A549 (cell line): Measurements from ENCODE around the gene RELN. TPM values are rescaled to one million over a fixed set of nuclear protein-coding genes. Genes with fewer than 3 reads are reported as not detected.

Experiments
- ATAC-seq, 2 experiments: fragments of 200-7000 bp in 1 of 2; fragments of >200 bp in 1 of 2; cut with Nextera tagmentation in 1 of 2; cut with Tn5 transposase in 1 of 2; 3 replicates each; pipeline versions ENCODE4 v1.8.0 to v1.9.1; 2018 to 2020; ENCODE audit warnings: mild to moderate bottlenecking in 1 of 2, moderate library complexity in 1 of 2
- CTCF ChIA-PET: fragments of 300-600 bp; sonication (Branson Sonifier 250); formaldehyde crosslinking; extraction: SDS; loops from one replicate; lab custom pipeline; 2021; ENCODE audit warnings: antibody characterized with exemption, inconsistent platforms; lab: Yijun Ruan, JAX
- POLR2A ChIA-PET: fragments of 350-600 bp; formaldehyde crosslinking; extraction: SDS; loops from one replicate; lab custom pipeline; 2021; ENCODE audit warnings: antibody characterized with exemption, inconsistent platforms; lab: Yijun Ruan, JAX
- DNase-seq, 2 experiments: peaks; one replicate each; pipeline versions ENCODE4 v3.0.0 to v3.0.0-alpha.2; 2011 to 2016; ENCODE audit warnings: low read depth in 1 of 2, low spot score in 1 of 2
- FAIRE-seq: peaks from 2 replicates; lab custom pipeline; 2011; peaks lifted over from hg19 to GRCh38; lab: Jason Lieb, UNC
- H3K27ac ChIP-seq, 2 experiments: fragments of >200 bp; sonication (Bioruptor Twin); formaldehyde crosslinking; 3 replicates each; pipeline ENCODE4 v1.5.1; 2016 to 2017
- H3K4me1 ChIP-seq: fragments of >200 bp; sonication (Bioruptor Twin); formaldehyde crosslinking; 3 replicates; pipeline ENCODE4 v1.6.1; 2016
- H3K4me2 ChIP-seq: fragments of >200 bp; sonication (Bioruptor Twin); formaldehyde crosslinking; 3 replicates; pipeline ENCODE4 v1.6.1; 2016
- H3K4me3 ChIP-seq: fragments of >200 bp; sonication (Bioruptor Twin); formaldehyde crosslinking; 3 replicates; pipeline ENCODE4 v1.5.1; 2016
- H3K9me3 ChIP-seq: fragments of >200 bp; sonication (Bioruptor Twin); formaldehyde crosslinking; 3 replicates; pipeline ENCODE4 v1.6.1; 2016
- BHLHE40 ChIP-seq: IDR thresholded peaks from 2 replicates; pipeline ENCODE4 v1.6.1; 2012; ENCODE audit warnings: low read depth, low read length, inconsistent platforms
- CBX2 ChIP-seq: fragments of 200-600 bp; sonication (generic); IDR thresholded peaks from 2 replicates; pipeline ENCODE4 v1.6.1; 2016; ENCODE audit warnings: low read depth, mild to moderate bottlenecking, borderline replicate concordance
- CEBPB ChIP-seq, 2 experiments: fragments of >200 bp in 1 of 2; sonication (Bioruptor Twin) in 1 of 2; formaldehyde crosslinking in 1 of 2; IDR thresholded peaks; 2 replicates each; pipeline ENCODE4 v1.6.1; 2012 to 2016
- CHD4 ChIP-seq: fragments of 200-600 bp; sonication (generic); IDR thresholded peaks from 2 replicates; pipeline ENCODE4 v1.6.1; 2016; ENCODE audit warnings: antibody characterized with exemption, mild to moderate bottlenecking, borderline replicate concordance
- EHF ChIP-seq: fragments of 250-450 bp; sonication (Bioruptor Pico); IDR thresholded peaks from 2 replicates; pipeline ENCODE4 v1.5.0; 2020; ENCODE audit warnings: mild to moderate bottlenecking
- FOSL2 ChIP-seq, 2 experiments: fragments of 450-650 bp in 1 of 2; fragments of >200 bp in 1 of 2; sonication (Bioruptor Twin) in 1 of 2; formaldehyde crosslinking; IDR thresholded peaks; 2 replicates each; pipeline versions ENCODE4 v1.5.0 to v1.6.1; 2016 to 2020; ENCODE audit warnings: mild to moderate bottlenecking in 1 of 2, moderate library complexity in 1 of 2
- FOXS1 ChIP-seq: fragments of 250-450 bp; sonication (Bioruptor Pico); IDR thresholded peaks from 2 replicates; pipeline ENCODE4 v1.5.0; 2020; ENCODE audit warnings: mild to moderate bottlenecking, moderate library complexity
- HOXB13 ChIP-seq: fragments of 250-450 bp; sonication (Bioruptor Pico); IDR thresholded peaks from 2 replicates; pipeline ENCODE4 v1.5.0; 2020; ENCODE audit warnings: low read depth, mild to moderate bottlenecking, moderate library complexity
- JUN ChIP-seq, 2 experiments: fragments of >200 bp; sonication (Bioruptor Twin); formaldehyde crosslinking; IDR thresholded peaks; 2 replicates in 1 of 2; 3 replicates in 1 of 2; pipeline ENCODE4 v1.6.1; 2016 to 2017
- JUNB ChIP-seq: fragments of >200 bp; sonication (Bioruptor Twin); formaldehyde crosslinking; IDR thresholded peaks from 2 replicates; pipeline ENCODE4 v1.6.1; 2016
- KDM1A ChIP-seq: fragments of 200-600 bp; sonication (generic); IDR thresholded peaks from 2 replicates; pipeline ENCODE4 v1.6.1; 2016; ENCODE audit warnings: low read depth, mild to moderate bottlenecking
- MAFK ChIP-seq: fragments of 450-650 bp; IDR thresholded peaks from 2 replicates; pipeline ENCODE4 v1.6.1; 2014; ENCODE audit not compliant: partially characterized antibody
- MAZ ChIP-seq: fragments of 150-350 bp; IDR thresholded peaks from 2 replicates; pipeline ENCODE4 v1.6.1; 2014; ENCODE audit warnings: antibody characterized with exemption, low read depth, low read length, borderline replicate concordance
- MYC ChIP-seq: IDR thresholded peaks from 2 replicates; pipeline ENCODE4 v1.6.1; 2012; ENCODE audit warnings: mild to moderate bottlenecking, inconsistent platforms, low read length, improper control_type of control experiment, borderline replicate concordance
- POLR2A ChIP-seq: IDR thresholded peaks from 2 replicates; pipeline ENCODE4 v1.6.1; 2012; ENCODE audit warnings: mild to moderate bottlenecking, low read length
- POLR2AphosphoS2 ChIP-seq: conservative IDR thresholded peaks from 2 replicates; pipeline ENCODE4 v1.6.1; 2012; ENCODE audit warnings: low read length, improper control_type of control experiment, inconsistent platforms
- RARB ChIP-seq: fragments of 250-450 bp; sonication (Bioruptor Pico); IDR thresholded peaks from 2 replicates; pipeline ENCODE4 v1.8.0; 2021; ENCODE audit warnings: mild to moderate bottlenecking, moderate library complexity
- RCOR1 ChIP-seq: fragments of 150-350 bp; IDR thresholded peaks from 2 replicates; pipeline ENCODE4 v1.6.1; 2014; ENCODE audit warnings: antibody characterized with exemption, low read length, low read depth
- RFX5 ChIP-seq: fragments of 450-650 bp; IDR thresholded peaks from 2 replicates; pipeline ENCODE4 v1.7.1; 2014; ENCODE audit warnings: antibody characterized with exemption, mild to moderate bottlenecking, moderate library complexity
- ZC3H11A ChIP-seq: fragments of 450-650 bp; IDR thresholded peaks from 2 replicates; pipeline ENCODE4 v1.6.1; 2014; ENCODE audit warnings: antibody characterized with exemption, mild to moderate bottlenecking
- ZNF302 ChIP-seq: fragments of 250-450 bp; sonication (Bioruptor Pico); IDR thresholded peaks from 2 replicates; pipeline ENCODE4 v1.9.0; 2021; ENCODE audit warnings: inconsistent platforms, mild to moderate bottlenecking, moderate library complexity
- WGBS: methylation state at CpG from one replicate; pipeline ENCODE4 v1.1.6; 2017; ENCODE audit errors: missing lambda C conversion rate; 5-methylcytosine and 5-hydroxymethylcytosine counted together
- polyA plus RNA-seq, 4 experiments: library from polyadenylated mRNA; depleted of rRNA in 3 of 4; stranded (reverse); fragments of >200 nt; fragmentation: RNase III in 1 of 4; extraction: RNeasy Plus Mini Kit Qiagen cat#74134 plus additional on column Dnase treatment in 1 of 4; gene quantifications; 2 replicates in 3 of 4; 3 replicates in 1 of 4; pipeline ENCODE4 v1.2.3, GENCODE V29; 2011 to 2017
- TF ChIP-seq, protein P1 (sequence below): fragments of >200 bp; sonication (Bioruptor Twin); formaldehyde crosslinking; IDR thresholded peaks from 2 replicates; pipeline ENCODE4 v1.6.1; 2016
- TF ChIP-seq, protein P2 (sequence below): IDR thresholded peaks from 2 replicates; pipeline ENCODE4 v1.6.1; 2012
- TF ChIP-seq, protein P3 (sequence below): IDR thresholded peaks from 2 replicates; pipeline ENCODE4 v1.6.1; 2012; ENCODE audit warnings: low read depth, borderline replicate concordance
- TF ChIP-seq, protein P4 (sequence below): fragments of >200 bp; sonication (Bioruptor Twin); formaldehyde crosslinking; IDR thresholded peaks from 3 replicates; pipeline ENCODE4 v1.5.1; 2016
- TF ChIP-seq, protein P5 (sequence below): fragments of 450-650 bp; IDR thresholded peaks from 2 replicates; pipeline ENCODE4 v1.6.1; 2014; ENCODE audit warnings: antibody characterized with exemption
- TF ChIP-seq, protein P6 (sequence below): IDR thresholded peaks from 2 replicates; pipeline ENCODE4 v1.6.1; 2012

Gene RELN
- polyA plus RNA-seq, 2 of the 4 experiments (the other 2 are of a cell fraction) = not detected

DNA sequence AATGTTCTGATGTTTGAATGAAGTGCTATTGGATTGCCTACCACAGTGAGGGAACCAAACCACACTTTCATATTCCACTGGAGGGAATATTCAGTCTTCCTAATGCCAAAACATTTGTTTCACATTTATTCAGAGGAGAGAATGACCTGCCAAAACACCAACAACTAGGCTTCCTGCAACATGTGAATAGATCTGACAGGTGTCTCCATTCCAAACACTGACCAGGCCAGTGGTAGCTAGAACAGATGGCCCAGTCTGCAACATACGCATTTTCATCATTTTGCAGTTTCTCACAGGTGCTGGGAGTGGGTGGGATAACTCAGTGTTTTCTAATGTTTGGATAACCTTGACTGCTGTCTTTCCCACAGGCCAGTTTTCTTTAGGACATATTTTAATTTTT lies 110.0 kb downstream of the RELN start (continued):
- TF ChIP-seq CBX2 (no peak), POLR2A (no peak)

DNA sequence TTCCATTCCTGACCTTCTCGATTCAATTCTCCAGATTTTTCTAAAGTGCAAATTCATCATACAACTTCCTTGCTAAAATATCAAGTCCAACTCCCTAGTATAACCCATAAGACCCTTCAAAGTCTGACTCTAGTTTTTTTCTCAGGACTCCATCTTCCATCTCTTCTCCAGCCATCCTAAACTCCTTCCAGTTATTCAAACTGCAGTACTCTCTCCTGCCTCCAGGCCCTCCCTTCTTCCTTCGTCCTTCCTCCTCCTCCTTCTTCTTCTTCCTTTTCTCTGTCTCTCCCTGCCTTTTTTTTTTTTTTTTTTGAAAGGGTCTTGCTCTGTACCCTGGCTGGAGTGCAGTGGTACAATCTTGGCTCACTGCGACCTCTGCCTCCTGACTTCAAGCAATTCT lies 111.9 kb downstream of the RELN start:
- no peak overlapping the region for H3K4me2 ChIP-seq
- ATAC-seq (no peak), DNase-seq (no peak), FAIRE-seq (no peak)
- no peak overlapping the region for H3K27ac ChIP-seq
- no peaks in the 10 kb centered on the region for H3K4me1 ChIP-seq
- no peaks in the 10 kb centered on the region for H3K9me3 ChIP-seq
- 26% methylated on average over 3 of the region's 3 CpGs for WGBS
- no peak for TF ChIP-seq HOXB13 (CRISPR knock-in tag)
- ChIA-PET CTCF (no interaction called here), POLR2A (no interaction called here)
- H3K4me3 ChIP-seq = no peak overlapping the region

DNA sequence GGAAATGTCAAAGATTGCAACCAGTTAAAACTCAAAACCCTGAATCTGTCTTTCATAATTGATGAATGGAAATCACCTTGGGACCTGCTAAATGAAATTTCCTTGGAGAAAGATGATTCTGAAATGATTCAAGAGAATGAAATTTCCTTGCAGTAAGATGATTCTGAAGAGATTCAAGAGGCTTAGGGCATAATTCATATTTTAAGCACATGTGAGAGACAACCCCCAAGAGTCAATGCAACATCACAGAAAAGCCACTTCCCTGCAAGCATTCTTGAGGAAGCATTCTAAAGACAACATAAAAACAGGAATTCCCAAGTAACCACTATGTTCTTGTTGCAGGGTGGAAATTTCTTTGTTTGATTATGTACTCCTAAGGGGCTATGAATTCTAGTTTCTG lies 113.7 kb downstream of the RELN start:
- ChIA-PET POLR2A (no interaction called here), CTCF (no interaction called here)
- DNase-seq (no peak), ATAC-seq (no peak), FAIRE-seq (no peak)
- TF ChIP-seq ZC3H11A (no peak), RCOR1 (no peak), CEBPB (IDR thresholded peaks at IDR 0.05) (no peak), CHD4 (no peak), FOXS1 (CRISPR knock-in tag) (no peak), KDM1A (no peak), ZNF302 (CRISPR knock-in tag) (no peak), BHLHE40 (no peak), MAFK (no peak), JUNB (no peak), EHF (CRISPR knock-in tag) (no peak), MYC (no peak), POLR2A (no peak), POLR2AphosphoS2 (no peak), RFX5 (no peak)
- TF ChIP-seq, protein P1, sequence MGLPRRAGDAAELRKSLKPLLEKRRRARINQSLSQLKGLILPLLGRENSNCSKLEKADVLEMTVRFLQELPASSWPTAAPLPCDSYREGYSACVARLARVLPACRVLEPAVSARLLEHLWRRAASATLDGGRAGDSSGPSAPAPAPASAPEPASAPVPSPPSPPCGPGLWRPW = no peak
- TF ChIP-seq, protein P2, sequence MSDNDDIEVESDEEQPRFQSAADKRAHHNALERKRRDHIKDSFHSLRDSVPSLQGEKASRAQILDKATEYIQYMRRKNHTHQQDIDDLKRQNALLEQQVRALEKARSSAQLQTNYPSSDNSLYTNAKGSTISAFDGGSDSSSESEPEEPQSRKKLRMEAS = no peak
- TF ChIP-seq, protein P3, sequence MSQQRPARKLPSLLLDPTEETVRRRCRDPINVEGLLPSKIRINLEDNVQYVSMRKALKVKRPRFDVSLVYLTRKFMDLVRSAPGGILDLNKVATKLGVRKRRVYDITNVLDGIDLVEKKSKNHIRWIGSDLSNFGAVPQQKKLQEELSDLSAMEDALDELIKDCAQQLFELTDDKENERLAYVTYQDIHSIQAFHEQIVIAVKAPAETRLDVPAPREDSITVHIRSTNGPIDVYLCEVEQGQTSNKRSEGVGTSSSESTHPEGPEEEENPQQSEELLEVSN = no peak
- Histone ChIP-seq H3K4me1 (no peaks in the 10 kb centered on the region), H3K4me3 (no peak overlapping the region), H3K4me2 (no peak overlapping the region), H3K9me3 (no peaks in the 10 kb centered on the region), H3K27ac (no peak overlapping the region)

DNA sequence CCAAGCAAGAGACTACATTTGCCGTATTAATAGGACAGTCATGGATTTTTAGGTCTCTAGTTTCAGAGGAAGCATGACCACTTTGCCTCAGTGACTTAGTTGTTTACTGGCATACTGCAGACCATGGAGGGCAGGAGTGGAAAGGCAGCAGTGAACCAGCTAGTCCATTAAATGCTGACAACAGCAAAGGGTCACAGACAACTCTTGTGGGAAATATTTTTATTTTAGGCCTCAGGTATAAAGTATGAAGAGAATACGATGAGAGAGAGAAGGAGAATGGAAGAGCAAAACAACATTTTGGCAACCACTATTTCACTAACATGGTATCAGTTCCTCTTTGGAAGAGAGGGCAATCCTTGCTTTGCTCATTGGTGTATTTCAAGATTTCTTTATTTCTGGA lies 118.0 kb downstream of the RELN start:
- Histone ChIP-seq H3K9me3 (no peaks in the 10 kb centered on the region), H3K4me1 (no peaks in the 10 kb centered on the region), H3K4me2 (no peak overlapping the region), H3K27ac (no peak overlapping the region), H3K4me3 (no peak overlapping the region)
- FAIRE-seq (no peak), ATAC-seq (no peak), DNase-seq (no peak)
- no peak for TF ChIP-seq MAZ
- TF ChIP-seq, protein P4, sequence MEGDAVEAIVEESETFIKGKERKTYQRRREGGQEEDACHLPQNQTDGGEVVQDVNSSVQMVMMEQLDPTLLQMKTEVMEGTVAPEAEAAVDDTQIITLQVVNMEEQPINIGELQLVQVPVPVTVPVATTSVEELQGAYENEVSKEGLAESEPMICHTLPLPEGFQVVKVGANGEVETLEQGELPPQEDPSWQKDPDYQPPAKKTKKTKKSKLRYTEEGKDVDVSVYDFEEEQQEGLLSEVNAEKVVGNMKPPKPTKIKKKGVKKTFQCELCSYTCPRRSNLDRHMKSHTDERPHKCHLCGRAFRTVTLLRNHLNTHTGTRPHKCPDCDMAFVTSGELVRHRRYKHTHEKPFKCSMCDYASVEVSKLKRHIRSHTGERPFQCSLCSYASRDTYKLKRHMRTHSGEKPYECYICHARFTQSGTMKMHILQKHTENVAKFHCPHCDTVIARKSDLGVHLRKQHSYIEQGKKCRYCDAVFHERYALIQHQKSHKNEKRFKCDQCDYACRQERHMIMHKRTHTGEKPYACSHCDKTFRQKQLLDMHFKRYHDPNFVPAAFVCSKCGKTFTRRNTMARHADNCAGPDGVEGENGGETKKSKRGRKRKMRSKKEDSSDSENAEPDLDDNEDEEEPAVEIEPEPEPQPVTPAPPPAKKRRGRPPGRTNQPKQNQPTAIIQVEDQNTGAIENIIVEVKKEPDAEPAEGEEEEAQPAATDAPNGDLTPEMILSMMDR = no peak
- no peak for TF ChIP-seq JUN (IDR thresholded peaks at IDR 0.05)
- no peak for TF ChIP-seq RARB (CRISPR knock-in tag)
- no peak for TF ChIP-seq MAFK
- TF ChIP-seq POLR2AphosphoS2 = no peak
- TF ChIP-seq FOSL2 (IDR thresholded peaks at IDR 0.05) = no peak
- no peak for TF ChIP-seq FOSL2 (CRISPR knock-in tag; IDR thresholded peaks at IDR 0.05)
- TF ChIP-seq, protein P5, sequence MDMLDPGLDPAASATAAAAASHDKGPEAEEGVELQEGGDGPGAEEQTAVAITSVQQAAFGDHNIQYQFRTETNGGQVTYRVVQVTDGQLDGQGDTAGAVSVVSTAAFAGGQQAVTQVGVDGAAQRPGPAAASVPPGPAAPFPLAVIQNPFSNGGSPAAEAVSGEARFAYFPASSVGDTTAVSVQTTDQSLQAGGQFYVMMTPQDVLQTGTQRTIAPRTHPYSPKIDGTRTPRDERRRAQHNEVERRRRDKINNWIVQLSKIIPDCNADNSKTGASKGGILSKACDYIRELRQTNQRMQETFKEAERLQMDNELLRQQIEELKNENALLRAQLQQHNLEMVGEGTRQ = no peak
- TF ChIP-seq, protein P3 = no peak
- TF ChIP-seq, protein P6, sequence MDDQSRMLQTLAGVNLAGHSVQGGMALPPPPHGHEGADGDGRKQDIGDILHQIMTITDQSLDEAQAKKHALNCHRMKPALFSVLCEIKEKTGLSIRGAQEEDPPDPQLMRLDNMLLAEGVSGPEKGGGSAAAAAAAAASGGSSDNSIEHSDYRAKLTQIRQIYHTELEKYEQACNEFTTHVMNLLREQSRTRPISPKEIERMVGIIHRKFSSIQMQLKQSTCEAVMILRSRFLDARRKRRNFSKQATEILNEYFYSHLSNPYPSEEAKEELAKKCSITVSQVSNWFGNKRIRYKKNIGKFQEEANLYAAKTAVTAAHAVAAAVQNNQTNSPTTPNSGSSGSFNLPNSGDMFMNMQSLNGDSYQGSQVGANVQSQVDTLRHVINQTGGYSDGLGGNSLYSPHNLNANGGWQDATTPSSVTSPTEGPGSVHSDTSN = no peak
- WGBS = 32% methylated on average over 2 of the region's 2 CpGs
- POLR2A ChIA-PET = no interaction called here
- CTCF ChIA-PET = interaction anchor here (0.9 kb wide), 1 partner anchor 13 kb away, joined by 3 read pairs; no protein-coding TSS in a partner anchor
